ENCODE measurements around the gene PTCSC3. TPM values are rescaled to one million over a fixed set of nuclear protein-coding genes. Genes with fewer than 3 reads are reported as not detected.

PTCSC3 gene
- total RNA-seq, 1 donor from 2014 or later, result not detected

Other genes starting within 250 kb of the PTCSC3 start
- 5.8 and 8.3 TPM in 2 replicates for gene MBIP, start 143.9 kb upstream of the PTCSC3 start, total RNA-seq

All from dermis blood vessel endothelial cell (primary cell).